HG03060 (cell line): ENCODE measurements around the gene LYPD1.

ENCODE experiments used
- ATAC-seq: cut with Tn5 transposase; IDR thresholded peaks from one replicate; pipeline ENCODE4 v1.9.1; 2021; ENCODE audit warnings: low read depth, moderate number of reproducible peaks; ENCODE audit not compliant: unreplicated experiment

The LYPD1 gene

DNA sequence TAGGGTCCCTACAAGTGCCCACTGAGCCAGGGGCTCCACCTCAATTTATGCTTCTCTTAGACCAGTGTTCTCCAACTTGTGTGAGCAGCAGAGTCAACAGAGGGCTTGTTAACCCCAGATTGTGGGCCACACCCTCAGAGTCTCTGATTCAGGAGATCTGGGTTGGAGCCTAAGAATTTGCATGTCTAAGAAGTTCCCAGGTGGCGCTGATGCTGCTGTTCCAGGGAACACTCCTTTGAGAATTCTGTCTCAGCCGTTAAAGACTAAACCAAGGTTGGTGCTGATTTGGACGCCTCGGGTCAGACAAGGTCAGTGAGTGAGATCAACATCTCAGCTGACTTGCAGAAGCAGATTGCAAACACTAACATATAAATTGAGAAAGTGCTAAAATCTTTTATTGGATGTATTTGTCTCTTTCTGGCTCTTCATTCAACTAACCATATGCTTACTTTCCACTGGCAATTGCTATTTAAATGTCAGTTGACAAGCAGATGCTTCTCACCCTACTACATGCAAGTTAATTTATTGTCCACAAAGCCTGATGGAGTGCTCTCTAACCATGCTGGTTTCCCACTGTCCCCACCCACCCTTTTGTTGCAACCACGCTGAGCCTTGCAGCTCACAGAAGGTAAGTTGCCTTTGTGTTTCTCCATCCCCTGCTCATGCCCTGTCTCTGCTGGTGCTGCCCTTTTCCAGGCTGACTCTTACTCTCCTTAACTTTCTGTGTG lies 31.5 kb downstream of the LYPD1 start:
- ATAC-seq = no peak

DNA sequence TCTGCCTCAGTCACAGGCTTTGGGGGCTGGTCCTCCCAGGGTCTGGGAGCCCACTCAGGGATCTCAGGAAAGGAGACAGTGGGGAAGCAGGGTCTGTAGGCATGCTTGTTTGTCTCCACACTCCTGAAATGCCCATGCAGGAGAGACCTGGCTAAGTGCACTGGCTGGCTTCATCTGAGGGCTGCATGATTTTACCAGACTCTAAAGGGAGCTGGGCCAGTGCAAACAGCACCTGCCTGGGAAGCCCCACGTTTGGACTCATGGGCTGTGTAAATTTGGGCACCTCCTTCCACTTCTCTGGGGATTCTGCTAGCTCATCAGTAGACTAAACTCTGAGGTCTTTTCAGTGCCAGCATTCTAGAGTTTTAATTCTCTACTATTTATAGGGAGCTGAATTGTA lies 33.7 kb downstream of the LYPD1 start:
- no peak for ATAC-seq

DNA sequence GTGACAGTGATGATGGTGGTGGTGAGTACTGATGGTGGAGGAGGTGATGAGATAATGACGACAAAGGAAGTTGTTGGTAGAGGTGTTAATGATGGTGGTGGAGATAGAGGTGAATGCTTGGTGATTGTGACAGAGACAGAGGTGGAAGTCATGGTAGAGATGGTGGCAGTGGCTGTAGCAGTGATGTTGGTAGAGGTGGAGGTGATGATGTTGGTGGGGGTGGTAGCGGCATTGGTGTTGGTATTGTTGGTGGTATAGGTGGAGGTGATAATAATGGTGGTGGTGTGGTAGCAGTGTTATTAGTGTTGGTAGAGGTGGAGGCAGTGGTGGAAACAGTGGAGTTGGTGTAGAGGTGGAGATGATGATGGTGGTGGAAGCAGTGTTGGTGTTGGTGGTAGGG lies 36.4 kb downstream of the LYPD1 start:
- no peak for ATAC-seq

GRCh38 chr2:132632000-132632649 lies 37.9 kb downstream of the LYPD1 start:
- no peak for ATAC-seq

DNA sequence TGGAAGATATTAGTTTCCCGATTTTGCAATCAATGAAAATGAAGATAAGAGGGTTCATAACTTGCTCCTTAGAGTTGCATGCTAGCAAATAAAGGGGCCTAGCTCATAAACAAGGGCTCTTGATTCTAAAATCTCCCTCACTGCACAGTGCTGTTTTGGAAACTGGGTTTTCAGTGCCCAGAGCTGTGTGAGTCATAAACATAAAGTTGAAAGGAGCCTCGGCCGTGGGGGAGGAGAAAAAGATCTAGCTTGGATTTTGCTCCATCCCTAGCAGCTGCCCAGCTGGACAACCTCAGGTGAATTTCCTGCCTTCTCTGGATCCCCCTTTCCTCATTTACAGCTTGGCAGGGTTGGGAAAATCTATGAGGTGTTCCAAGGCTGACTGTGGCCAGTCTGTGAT lies 42.5 kb downstream of the LYPD1 start:
- ATAC-seq = no peak

DNA sequence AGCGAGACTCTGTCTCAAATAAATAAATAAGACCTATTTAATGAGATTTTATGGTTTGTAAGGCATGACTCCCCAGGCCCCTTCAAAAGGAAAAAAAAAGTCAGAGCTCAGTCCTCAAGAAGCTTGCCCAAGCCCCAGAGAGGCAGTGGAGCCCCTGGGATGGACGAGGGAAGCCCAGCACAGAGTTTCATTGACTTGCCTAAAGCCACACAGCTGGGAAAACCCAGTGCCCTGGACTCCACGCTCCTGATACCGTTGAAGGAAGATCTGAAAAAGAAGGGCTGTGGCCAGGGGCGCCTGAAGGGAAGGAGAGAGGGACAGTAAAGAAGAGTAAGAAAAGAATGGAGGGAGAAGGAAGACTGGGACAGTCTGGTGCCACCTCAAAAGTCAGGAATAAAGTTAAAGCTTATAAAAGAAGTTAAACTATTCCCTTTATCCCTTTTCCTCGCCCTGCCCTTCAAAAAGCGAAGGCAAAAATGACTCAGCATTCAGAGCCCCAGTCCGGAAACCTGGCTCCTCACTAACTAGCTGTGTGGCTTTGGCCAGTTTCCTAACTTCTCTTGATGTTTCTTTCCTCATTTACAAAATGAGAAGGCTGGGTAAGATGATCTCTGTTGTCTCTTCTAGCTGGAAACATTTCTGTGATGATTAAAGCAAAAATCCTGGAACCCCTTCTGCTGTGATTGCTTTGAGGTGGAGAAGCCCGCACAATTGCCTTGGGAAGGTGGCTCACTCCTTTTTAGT lies 46.7 kb downstream of the LYPD1 start:
- no peak for ATAC-seq

DNA sequence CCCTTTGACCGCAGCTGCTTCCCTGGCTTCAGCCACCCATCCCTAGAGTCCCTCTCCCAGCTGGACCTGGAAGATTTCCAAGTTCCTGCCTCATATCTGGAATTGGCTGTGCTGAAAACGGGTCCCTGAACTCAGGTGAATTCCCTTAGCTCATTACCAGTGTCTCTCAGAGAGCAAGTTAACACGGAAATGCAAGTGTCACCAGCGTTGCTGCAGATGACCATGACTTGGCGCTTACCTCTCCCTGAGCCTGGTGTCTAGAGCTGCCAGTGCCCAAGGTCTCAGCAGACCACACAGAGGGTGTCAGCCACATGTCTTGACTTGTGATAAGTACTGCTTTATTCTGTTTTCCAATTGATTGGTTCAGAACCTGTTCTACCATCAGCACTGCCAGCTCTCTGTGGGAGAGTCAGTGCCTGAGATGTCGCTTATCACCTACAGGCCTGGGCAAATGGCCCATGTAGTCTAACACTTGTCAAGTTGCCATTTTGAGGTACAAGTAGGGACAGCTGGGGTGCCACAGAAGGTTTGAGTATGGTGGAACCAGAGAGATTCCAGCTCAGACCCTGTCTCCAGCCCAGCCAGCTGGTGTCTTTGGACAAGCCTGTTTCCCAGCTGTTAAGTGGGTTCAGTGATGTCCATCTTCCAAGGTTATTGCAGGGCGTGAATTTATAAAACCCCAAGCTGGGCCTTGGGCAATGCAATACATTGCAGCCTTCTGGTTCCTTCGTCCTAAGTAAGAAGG lies 48.7 kb downstream of the LYPD1 start:
- no peak for ATAC-seq

GRCh38 chr2:132620115-132620514 lies 49.9 kb downstream of the LYPD1 start:
- no peak for ATAC-seq

- ATAC-seq = no peak
Measured at GRCh38 chr2:132618734-132619133, 51.3 kb downstream of the LYPD1 start.

GRCh38 chr2:132617989-132618388 lies 52.0 kb downstream of the LYPD1 start:
- ATAC-seq = no peak

GRCh38 chr2:132615329-132616085 lies 54.5 kb downstream of the LYPD1 start:
- ATAC-seq = no peak

GRCh38 chr2:132611719-132612118 lies 58.3 kb downstream of the LYPD1 start:
- ATAC-seq = no peak

DNA sequence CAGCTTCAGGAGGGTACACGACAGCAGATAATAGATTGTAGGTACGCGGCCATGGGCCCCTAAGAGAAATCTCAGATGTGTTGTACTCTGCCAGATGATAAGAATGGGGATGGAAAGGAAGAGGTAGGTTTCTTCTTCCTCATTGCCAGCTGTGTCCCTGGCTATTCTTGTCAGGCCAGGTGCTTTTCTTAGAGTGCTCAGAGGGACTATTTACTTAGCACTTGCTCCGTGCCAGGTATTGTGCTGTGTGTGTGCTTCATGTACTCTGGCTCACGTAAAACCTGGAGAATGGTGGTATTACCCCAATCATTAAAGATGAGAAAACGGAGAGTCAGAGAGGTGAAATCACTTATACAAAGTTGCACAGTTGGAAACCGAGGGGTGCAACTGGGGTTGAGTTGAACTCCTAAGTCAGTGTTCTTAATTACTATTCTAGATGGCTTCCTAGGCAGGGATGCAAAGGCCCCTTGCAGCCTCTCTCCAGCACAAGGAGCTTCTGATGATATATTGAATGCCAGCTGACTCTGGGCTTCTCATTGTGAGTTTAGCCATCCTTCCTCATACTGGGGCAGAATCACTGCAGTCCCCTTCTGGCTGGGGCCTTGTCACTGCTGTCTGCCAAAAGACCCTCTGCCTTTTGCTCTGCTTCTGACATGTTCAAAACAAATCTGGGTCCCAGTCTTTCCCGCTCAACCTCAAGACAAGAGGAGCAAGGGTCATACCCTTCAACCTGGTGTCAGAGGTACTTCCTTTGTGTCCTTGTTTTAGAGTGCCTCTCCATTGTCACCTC lies 60.7 kb downstream of the LYPD1 start:
- ATAC-seq = no peak

DNA sequence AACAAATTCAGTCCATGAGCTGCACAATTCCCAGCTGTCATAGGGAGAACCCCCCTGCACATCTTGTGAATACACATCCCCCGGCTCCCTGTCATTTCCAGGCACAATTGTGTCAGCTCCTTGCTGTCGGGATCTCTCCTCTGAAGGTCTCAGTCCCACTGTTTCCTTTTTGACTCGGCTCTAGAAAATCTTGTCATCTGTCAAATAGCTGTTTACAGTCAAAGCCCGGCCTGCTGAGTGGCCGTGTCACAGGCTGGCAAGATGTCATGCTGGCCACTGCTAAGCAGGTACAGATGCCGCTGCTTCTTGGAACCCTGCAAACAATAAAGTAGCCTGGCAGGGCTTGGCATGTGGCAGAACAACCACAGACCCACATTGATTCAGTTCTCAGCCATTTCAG lies 61.7 kb downstream of the LYPD1 start:
- ATAC-seq = no peak

DNA sequence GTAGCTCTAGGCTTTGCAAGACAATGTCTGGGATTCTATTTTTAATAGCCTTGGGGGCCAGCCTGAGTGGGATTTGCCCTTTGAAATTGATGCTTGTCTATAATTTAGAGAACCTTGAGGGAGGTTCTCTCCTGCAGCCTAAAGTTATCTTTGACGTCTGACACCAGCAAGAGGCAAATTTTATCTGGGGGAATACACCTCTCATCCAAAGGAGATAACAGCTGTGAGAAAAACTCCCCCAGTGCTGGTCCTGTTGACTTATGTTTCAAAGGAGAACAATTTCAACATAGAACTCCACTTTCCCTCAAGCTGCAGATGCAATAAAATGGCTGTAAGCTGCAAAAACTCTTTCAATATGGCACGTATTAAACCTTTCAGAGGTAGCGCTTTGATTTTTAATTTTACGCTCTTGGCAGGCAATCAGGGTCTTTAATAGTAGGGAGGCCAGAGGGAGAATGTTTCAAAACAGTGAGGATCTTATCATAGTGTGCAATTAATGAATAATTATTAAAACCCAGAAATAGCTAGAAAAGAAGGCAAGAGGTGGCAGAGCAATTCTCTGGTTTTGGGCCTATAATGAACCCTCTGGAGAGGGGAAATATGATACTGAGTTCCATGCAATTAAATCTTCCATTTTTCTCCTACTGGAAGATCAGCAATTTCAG lies 62.4 kb downstream of the LYPD1 start:
- ATAC-seq = no peak

GRCh38 chr2:132606649-132607048 lies 63.4 kb downstream of the LYPD1 start:
- ATAC-seq = no peak

DNA sequence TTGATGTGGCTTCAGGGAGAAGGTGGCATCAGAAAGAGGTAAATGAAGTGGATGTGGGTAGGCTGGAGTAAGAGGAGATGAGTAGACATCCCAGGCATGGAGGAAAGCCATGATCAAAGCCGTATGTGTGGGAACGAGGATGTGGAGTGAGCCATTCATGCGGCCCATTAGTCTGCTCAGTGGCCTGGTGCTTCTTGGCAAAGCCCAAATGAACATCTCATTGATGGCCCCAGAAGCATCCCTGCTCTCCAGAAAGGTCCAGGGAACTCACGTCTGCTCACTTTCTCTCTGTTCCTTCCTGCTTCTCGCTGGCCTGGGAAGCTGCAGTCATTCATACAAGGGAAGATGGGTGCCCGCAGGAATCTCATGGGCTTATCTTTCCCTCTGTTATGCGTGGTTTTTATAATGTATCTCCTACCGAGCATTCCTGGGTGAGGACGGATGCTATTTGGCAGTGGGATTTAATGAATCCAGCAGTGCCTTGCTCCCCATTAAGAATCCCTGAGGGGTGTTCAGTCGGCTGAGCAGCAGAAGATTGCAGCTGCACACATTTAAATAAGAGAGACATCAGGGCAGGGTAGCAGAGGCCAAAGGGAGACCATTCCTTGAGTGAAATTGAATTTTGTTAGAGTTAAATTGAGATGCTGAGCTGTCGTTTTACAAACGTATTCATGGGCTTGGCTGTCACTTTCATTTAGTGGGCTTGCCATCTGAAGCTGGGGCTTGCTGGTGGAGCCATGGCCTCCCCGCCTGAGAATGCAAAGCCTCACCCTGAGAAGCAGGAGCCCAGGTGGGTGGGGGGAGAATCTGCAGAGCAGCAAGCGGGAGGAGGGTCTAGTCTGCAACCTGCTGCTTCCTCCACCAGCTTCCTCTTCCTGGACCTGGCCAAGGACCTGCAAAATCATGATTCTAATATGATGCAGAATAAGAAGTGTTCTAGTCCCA lies 64.5 kb downstream of the LYPD1 start:
- ATAC-seq = no peak

DNA sequence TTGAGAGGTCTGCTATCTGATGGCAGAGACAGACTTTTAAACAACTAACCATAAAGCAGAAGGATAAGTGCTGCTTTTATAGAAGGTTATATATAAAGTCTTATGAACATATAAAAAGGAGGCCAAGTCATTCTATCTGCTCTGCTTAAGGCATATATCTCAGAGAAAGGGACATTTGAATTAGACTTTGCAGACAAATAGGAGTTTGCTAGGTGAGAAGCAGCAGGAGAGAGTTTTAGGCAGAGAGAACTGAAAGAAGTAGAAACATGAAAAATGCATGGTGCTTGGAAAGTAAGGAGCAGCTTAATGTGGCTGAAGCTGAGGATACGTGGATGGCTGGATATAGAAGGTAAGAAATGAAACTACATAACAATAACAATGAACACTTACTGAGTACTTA lies 65.4 kb downstream of the LYPD1 start:
- ATAC-seq = no peak
